ENCODE results near the gene PRICKLE2. TPM values are rescaled to one million over a fixed set of nuclear protein-coding genes. Genes with fewer than 3 reads are reported as not detected.

The PRICKLE2 gene
- total and polyA plus RNA-seq, 8 donors: 34.3 to 48.2 (median 41.9) TPM

DNA sequence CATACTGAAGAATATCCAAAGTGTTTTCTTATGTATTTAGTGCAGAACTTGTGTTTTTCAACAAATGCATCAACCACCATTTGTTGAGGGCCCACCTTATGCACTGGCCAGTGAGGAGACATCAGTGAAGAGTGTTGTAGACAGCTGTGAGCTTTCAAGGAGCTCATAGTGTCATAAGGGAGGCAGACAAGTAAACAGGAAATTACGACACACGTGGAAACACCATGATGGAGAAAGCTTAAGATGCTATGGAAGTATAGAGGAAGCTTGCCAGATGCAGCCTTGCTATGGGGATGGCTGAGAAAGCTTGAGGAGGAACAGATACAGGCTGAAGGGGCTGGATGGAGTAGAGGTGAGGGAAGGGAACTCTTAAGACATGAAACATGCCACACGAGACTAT lies 151.2 kb downstream of the PRICKLE2 start:
- Histone ChIP-seq H3K27ac (no peak overlapping the region), H3K27me3 (no peaks in the 10 kb centered on the region), H3K4me3 (no peak overlapping the region), H3K9me3 (no peaks in the 10 kb centered on the region), H3K4me1 (no peaks in the 10 kb centered on the region), H3K36me3 (no peaks in the 10 kb centered on the region)
- ATAC-seq (no peak), DNase-seq (peak in 2 of 4 donors; percentile 36 to 56)
- TF ChIP-seq, protein P1, sequence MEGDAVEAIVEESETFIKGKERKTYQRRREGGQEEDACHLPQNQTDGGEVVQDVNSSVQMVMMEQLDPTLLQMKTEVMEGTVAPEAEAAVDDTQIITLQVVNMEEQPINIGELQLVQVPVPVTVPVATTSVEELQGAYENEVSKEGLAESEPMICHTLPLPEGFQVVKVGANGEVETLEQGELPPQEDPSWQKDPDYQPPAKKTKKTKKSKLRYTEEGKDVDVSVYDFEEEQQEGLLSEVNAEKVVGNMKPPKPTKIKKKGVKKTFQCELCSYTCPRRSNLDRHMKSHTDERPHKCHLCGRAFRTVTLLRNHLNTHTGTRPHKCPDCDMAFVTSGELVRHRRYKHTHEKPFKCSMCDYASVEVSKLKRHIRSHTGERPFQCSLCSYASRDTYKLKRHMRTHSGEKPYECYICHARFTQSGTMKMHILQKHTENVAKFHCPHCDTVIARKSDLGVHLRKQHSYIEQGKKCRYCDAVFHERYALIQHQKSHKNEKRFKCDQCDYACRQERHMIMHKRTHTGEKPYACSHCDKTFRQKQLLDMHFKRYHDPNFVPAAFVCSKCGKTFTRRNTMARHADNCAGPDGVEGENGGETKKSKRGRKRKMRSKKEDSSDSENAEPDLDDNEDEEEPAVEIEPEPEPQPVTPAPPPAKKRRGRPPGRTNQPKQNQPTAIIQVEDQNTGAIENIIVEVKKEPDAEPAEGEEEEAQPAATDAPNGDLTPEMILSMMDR (IDR thresholded peaks at IDR 0.05): no peak
- intact Hi-C loops (cut with DNase I): no loop called here

DNA sequence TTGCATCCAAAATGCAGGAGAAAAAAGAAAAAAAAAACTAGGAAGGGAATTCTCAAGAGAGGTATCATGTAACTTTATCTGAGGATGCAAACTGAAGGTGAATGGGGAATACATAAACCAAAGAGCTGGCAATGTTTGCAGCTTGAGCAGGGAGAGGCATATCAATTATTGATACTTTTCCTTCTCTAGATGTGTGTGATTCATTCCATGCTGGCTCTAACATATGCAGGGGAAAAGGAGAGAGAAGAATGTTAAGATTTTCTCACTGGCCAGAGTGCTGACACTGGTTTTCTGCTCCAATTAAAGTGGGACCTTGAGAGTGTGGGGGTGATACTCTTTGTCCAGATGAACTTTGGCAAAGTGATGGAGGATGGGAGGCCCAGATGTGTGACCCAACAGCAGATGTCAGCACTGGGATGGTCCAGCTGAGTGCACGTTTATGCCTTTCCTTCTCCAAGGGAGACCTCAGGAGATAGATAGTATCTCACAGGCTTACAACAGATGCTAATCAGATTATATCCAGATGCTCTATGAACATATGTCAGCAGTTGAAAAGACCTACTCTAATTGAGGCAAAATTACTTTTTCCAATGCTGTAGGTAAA lies 152.0 kb downstream of the PRICKLE2 start:
- Histone ChIP-seq H3K4me1 (no peaks in the 10 kb centered on the region), H3K4me3 (no peak overlapping the region), H3K27me3 (no peaks in the 10 kb centered on the region), H3K27ac (no peak overlapping the region), H3K9me3 (no peaks in the 10 kb centered on the region), H3K36me3 (no peaks in the 10 kb centered on the region)
- DNase-seq (no peak), ATAC-seq (no peak)
- TF ChIP-seq, protein P1 (IDR thresholded peaks at IDR 0.05): no peak
- intact Hi-C loops (cut with DNase I): no loop called here

DNA sequence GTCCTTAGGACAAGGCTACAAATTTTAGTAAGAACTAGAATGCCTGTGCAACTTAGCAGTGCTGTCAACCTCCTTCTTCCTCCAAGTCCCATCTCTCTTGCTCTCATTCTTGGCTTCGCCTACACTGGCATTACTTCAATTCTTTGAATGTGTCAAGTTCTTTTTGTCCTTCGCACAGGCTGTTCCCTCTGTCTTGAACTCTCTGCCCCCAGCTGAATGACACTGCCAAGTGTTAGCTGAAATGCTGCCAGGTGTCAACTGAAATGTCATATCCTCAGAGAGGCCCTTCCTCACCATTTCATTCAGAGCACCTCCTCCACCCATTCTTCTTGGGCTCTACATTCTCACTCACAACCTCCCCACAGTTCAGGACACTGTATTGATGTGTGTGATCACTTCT lies 153.1 kb downstream of the PRICKLE2 start:
- intact Hi-C loops (cut with DNase I): no loop called here
- no peaks in the 10 kb centered on the region for H3K27me3 ChIP-seq
- no peak overlapping the region for H3K27ac ChIP-seq
- no peak overlapping the region for H3K4me3 ChIP-seq
- ATAC-seq: no peak
- TF ChIP-seq, protein P1 (IDR thresholded peaks at IDR 0.05): no peak
- H3K36me3 ChIP-seq: no peaks in the 10 kb centered on the region
- no peak for DNase-seq
- no peaks in the 10 kb centered on the region for H3K9me3 ChIP-seq
- H3K4me1 ChIP-seq: no peaks in the 10 kb centered on the region

DNA sequence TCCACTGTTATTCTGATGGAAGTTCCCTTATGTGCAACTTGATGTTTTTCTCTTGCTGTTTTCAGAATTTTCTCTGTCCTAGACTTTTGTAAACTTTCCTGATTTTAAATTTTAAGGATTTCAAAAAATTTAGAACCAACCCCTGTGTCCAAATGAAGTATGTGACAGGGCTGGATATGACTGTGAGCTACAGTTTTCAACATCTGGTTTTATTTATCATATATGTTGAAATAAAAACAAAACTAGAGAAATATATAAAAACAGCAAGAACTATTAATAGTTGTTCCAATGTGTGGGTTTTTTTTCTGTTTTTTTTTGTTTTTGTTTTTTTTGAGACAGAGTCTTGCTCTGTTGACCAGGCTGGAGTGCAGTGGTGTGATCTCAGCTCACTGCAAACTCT lies 154.6 kb downstream of the PRICKLE2 start:
- intact Hi-C loops (cut with DNase I): no loop called here
- TF ChIP-seq, protein P1 (IDR thresholded peaks at IDR 0.05): no peak

DNA sequence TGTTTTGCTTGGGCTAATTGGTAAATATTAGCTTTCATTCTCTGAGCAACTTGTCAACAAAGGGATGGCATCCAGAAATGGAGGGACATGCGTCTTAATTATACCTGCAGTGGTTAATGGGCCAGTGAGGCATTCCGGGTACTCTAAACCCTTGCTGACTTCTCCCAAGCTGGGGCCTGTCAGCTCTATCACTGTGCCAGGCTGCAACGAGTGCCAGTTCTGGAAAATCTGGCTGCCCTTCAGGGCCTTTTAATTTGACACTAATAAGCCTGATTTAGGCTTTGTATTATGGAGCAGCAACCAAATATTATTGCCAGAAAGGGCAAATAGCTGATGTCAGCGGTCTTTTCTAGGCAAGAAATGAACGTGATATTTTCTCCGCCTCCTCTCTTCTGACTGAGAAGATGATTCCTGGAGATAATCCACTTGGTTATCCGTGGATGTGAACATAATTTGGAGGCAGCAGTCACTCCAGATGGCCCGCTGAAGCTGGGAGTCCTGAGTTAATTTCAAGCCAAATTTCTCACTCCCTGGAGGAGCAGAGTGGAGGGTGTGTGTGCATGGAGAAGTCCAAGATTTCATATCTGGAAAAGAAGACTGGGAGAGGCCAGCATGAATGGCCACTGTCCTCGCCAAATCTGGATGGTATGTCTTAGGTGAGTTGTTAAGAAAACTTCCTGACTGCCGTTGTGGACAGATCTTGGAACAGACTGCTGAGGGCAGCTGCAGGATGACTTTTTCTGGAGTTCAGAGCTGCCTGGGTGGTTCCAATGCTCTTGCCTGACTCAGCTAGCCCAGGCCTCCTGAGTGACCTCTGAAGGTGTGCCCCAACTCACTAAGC lies 157.5 kb downstream of the PRICKLE2 start:
- Histone ChIP-seq H3K36me3 (no peaks in the 10 kb centered on the region), H3K4me1 (no peaks in the 10 kb centered on the region), H3K27me3 (no peaks in the 10 kb centered on the region), H3K27ac (no peak overlapping the region), H3K9me3 (no peaks in the 10 kb centered on the region), H3K4me3 (no peak overlapping the region)
- intact Hi-C loops (cut with DNase I): no loop called here
- no peak for ATAC-seq
- TF ChIP-seq, protein P1 (IDR thresholded peaks at IDR 0.05): no peak
- DNase-seq: peak in 2 of 4 donors; percentile 22 to 44

More for the DNA sequence above, 154.6 kb downstream of the PRICKLE2 start:
- no peaks in the 10 kb centered on the region for H3K4me1 ChIP-seq
- no peaks in the 10 kb centered on the region for H3K9me3 ChIP-seq
- DNase-seq (no peak), ATAC-seq (no peak)
- no peaks in the 10 kb centered on the region for H3K36me3 ChIP-seq
- no peaks in the 10 kb centered on the region for H3K27me3 ChIP-seq
- H3K4me3 ChIP-seq: no peak overlapping the region
- no peak overlapping the region for H3K27ac ChIP-seq

All from left lung (tissue), 10 donors.